SK-N-SH (cell line): Measurements from ENCODE around the gene PSME4. TPM values are rescaled to one million over a fixed set of nuclear protein-coding genes. Genes with fewer than 3 reads are reported as not detected.

Source experiments
- CTCF ChIA-PET: fragments of 300-600, 350-600 bp; formaldehyde crosslinking; extraction: SDS; loops from one replicate; lab custom pipeline; 2021; lab: Yijun Ruan, JAX
- POLR2A ChIA-PET: fragments of 350-600 bp; sonication (Branson Sonifier 250); formaldehyde crosslinking; extraction: SDS; loops from one replicate; lab custom pipeline; 2020; ENCODE audit warnings: antibody characterized with exemption, inconsistent platforms; lab: Yijun Ruan, JAX
- DNase-seq: peaks from one replicate; pipeline ENCODE4 v3.0.0; 2012
- H2AFZ ChIP-seq: fragments of 200-600 bp; sonication (generic); 2 replicates; pipeline ENCODE4 v1.8.1; 2016; ENCODE audit warnings: antibody characterized with exemption, mild to moderate bottlenecking, low read depth
- H3F3A ChIP-seq: fragments of 200-600 bp; sonication (generic); replicated peaks from 2 replicates; pipeline ENCODE3; 2016; ENCODE audit warnings: antibody characterized with exemption, mild to moderate bottlenecking; ENCODE audit not compliant: insufficient read depth
- H3K27ac ChIP-seq, 2 experiments: fragments of 200-500 bp in 1 of 2; fragments of 200-600 bp in 1 of 2; sonication (Bioruptor generic) in 1 of 2; sonication (generic), shearing (Covaris generic) in 1 of 2; 2 replicates each; pipeline versions ENCODE4 v1.5.1 to v1.6.1; 2014 to 2016; ENCODE audit warnings: low read depth in 2 of 2, inconsistent platforms in 1 of 2, low read length in 1 of 2, mild to moderate bottlenecking in 1 of 2, mixed read lengths in 1 of 2
- H3K27me3 ChIP-seq: fragments of 200-600 bp; sonication (generic), shearing (Covaris generic); 2 replicates; pipeline ENCODE4 v1.6.1; 2016; ENCODE audit warnings: mixed run types; ENCODE audit not compliant: insufficient read depth
- H3K36me3 ChIP-seq, 2 experiments: fragments of 200-500 bp in 1 of 2; fragments of 200-600 bp in 1 of 2; sonication (Bioruptor generic) in 1 of 2; sonication (generic) in 1 of 2; replicated peaks in 1 of 2; 2 replicates each; pipeline versions ENCODE3 to v1.5.1; 2014 to 2016; ENCODE audit warnings: low read length in 1 of 2, mild to moderate bottlenecking in 1 of 2; ENCODE audit not compliant: insufficient read depth in 2 of 2, control insufficient read depth in 1 of 2
- H3K4me1 ChIP-seq, 2 experiments: fragments of 200-500 bp in 1 of 2; fragments of 200-600 bp in 1 of 2; sonication (Bioruptor generic) in 1 of 2; sonication (generic), shearing (Covaris generic) in 1 of 2; 2 replicates each; pipeline versions ENCODE4 v1.5.1 to v1.6.1; 2014 to 2016; ENCODE audit warnings: low read depth in 1 of 2, low read length in 1 of 2, mixed run types in 1 of 2; ENCODE audit not compliant: insufficient read depth in 2 of 2, control insufficient read depth in 1 of 2
- H3K4me2 ChIP-seq: fragments of 200-600 bp; sonication (generic), shearing (Covaris generic); 2 replicates; pipeline ENCODE4 v1.6.1; 2017; ENCODE audit warnings: mixed run types
- H3K4me3 ChIP-seq, 2 experiments: fragments of 200-500 bp in 1 of 2; fragments of 200-600 bp in 1 of 2; sonication (Bioruptor generic) in 1 of 2; sonication (generic), shearing (Covaris generic) in 1 of 2; 2 replicates each; pipeline versions ENCODE4 v1.5.1 to v1.8.1; 2014 to 2016; ENCODE audit warnings: low read depth in 2 of 2, inconsistent platforms in 1 of 2, low read length in 1 of 2, mild to moderate bottlenecking in 1 of 2, mixed read lengths in 1 of 2, moderate library complexity in 1 of 2
- H3K79me2 ChIP-seq: fragments of 200-600 bp; sonication (generic); 2 replicates; pipeline ENCODE4 v1.8.1; 2017; ENCODE audit warnings: mild to moderate bottlenecking; ENCODE audit not compliant: insufficient read depth
- H3K9ac ChIP-seq: fragments of 200-600 bp; sonication (generic); 2 replicates; pipeline ENCODE4 v1.6.1; 2017; ENCODE audit warnings: mixed run types
- H3K9me2 ChIP-seq: fragments of 200-600 bp; sonication (generic); 2 replicates; pipeline ENCODE4 v1.6.1; 2017; ENCODE audit warnings: mixed run types
- H3K9me3 ChIP-seq: fragments of 200-600 bp; sonication (generic); 2 replicates; pipeline ENCODE4 v1.6.1; 2017; ENCODE audit warnings: mixed run types, mild to moderate bottlenecking, moderate library complexity
- H4K20me1 ChIP-seq: fragments of 200-600 bp; sonication (generic); 2 replicates; pipeline ENCODE4 v1.6.1; 2017; ENCODE audit warnings: mild to moderate bottlenecking, mixed run types; ENCODE audit not compliant: insufficient read depth
- CHD2 ChIP-seq: fragments of 150-350 bp; IDR thresholded peaks from 2 replicates; pipeline ENCODE4 v1.6.1; 2018; ENCODE audit warnings: low read length; ENCODE audit not compliant: partially characterized antibody
- ELF1 ChIP-seq: IDR thresholded peaks from 2 replicates; pipeline ENCODE4 v1.4.0; 2012
- EZH2phosphoT487 ChIP-seq: fragments of 200-600 bp; sonication (generic); IDR thresholded peaks from 2 replicates; pipeline ENCODE4 v1.6.1; 2017; ENCODE audit warnings: low read depth, mixed run types, mild to moderate bottlenecking, antibody characterized with exemption, moderate library complexity, borderline replicate concordance
- FOXM1 ChIP-seq: IDR thresholded peaks from 2 replicates; pipeline ENCODE4 v1.4.0; 2012; ENCODE audit warnings: low read depth, mild to moderate bottlenecking
- GATA2 ChIP-seq: sonication (generic); formaldehyde crosslinking; IDR thresholded peaks from 2 replicates; pipeline ENCODE4 v1.5.0; 2020; ENCODE audit warnings: mild to moderate bottlenecking, missing genetic modification reagents
- IRF3 ChIP-seq: fragments of 150-350 bp; IDR thresholded peaks from 2 replicates; pipeline ENCODE4 v1.6.1; 2016; ENCODE audit warnings: mild to moderate bottlenecking, low read depth, low read length
- MAX ChIP-seq: IDR thresholded peaks from 2 replicates; pipeline ENCODE4 v1.4.0; 2012; ENCODE audit warnings: low read depth
- MXI1 ChIP-seq: IDR thresholded peaks from 2 replicates; pipeline ENCODE4 v1.6.1; 2012; ENCODE audit warnings: mild to moderate bottlenecking, low read depth, low read length, improper control_type of control experiment
- NRF1 ChIP-seq: IDR thresholded peaks from 2 replicates; pipeline ENCODE4 v1.6.1; 2012; ENCODE audit warnings: low read depth, mild to moderate bottlenecking, low read length
- RFX5 ChIP-seq: IDR thresholded peaks from 2 replicates; pipeline ENCODE4 v1.6.1; 2012; ENCODE audit warnings: mild to moderate bottlenecking, improper control_type of control experiment, low read length
- SMC3 ChIP-seq: IDR thresholded peaks from 2 replicates; pipeline ENCODE4 v1.6.1; 2012; ENCODE audit warnings: low read depth, low read length, improper control_type of control experiment
- TAF1 ChIP-seq: IDR thresholded peaks from 2 replicates; pipeline ENCODE4 v1.6.1; 2012; ENCODE audit warnings: low read depth, mild to moderate bottlenecking, low read length, moderate library complexity, borderline replicate concordance
- USF1 ChIP-seq: IDR thresholded peaks from 2 replicates; pipeline ENCODE4 v1.4.0; 2012; ENCODE audit warnings: low read depth, borderline replicate concordance
- USF2 ChIP-seq: fragments of 150-350 bp; IDR thresholded peaks from 2 replicates; pipeline ENCODE4 v1.6.1; 2017; ENCODE audit warnings: antibody characterized with exemption, low read length, low read depth, borderline replicate concordance
- YY1 ChIP-seq: IDR thresholded peaks from 2 replicates; pipeline ENCODE4 v1.4.0; 2012; ENCODE audit warnings: low read depth, mild to moderate bottlenecking
- ZBTB33 ChIP-seq: IDR thresholded peaks from 2 replicates; pipeline ENCODE4 v1.4.0; 2012; ENCODE audit warnings: low read depth, borderline replicate concordance
- WGBS: methylation state at CpG from one replicate; pipeline ENCODE4 v1.1.6; 2017; ENCODE audit warnings: low lambda C conversion rate; 5-methylcytosine and 5-hydroxymethylcytosine counted together
- polyA plus RNA-seq, 3 experiments: library from polyadenylated mRNA; depleted of rRNA; stranded (reverse); fragments of >200 nt; gene quantifications; 2 replicates each; pipeline ENCODE4 v1.2.3, GENCODE V29; 2012

The PSME4 gene
- polyA plus RNA-seq, 1 of the 3 experiments (the other 2 are of a cell fraction), result 12.8 TPM

- ChIA-PET POLR2A (no interaction called here), CTCF (no interaction called here)
- TF ChIP-seq EZH2phosphoT487 (no peak), MAX (no peak), ELF1 (no peak), USF1 (no peak), RFX5 (no peak), YY1 (no peak), NRF1 (no peak), FOXM1 (no peak), USF2 (no peak), CHD2 (no peak), MXI1 (no peak), IRF3 (no peak)
- no peaks in the 10 kb centered on the region for H3K9me2 ChIP-seq
- H3K27me3 ChIP-seq, result no peaks in the 10 kb centered on the region
- peaks cover 5 to 18% of the 10 kb centered on the region in 2 experiments for H3K36me3 ChIP-seq
- H3K9ac ChIP-seq, result no peak overlapping the region
- H3K9me3 ChIP-seq, result no peaks in the 10 kb centered on the region
- no peaks in the 10 kb centered on the region for H3K4me1 ChIP-seq
- no peak for DNase-seq
- no peak overlapping the region for H2AFZ ChIP-seq
- WGBS, result 99% methylated on average over 2 of the region's 2 CpGs
- no peaks in the 10 kb centered on the region for H3F3A ChIP-seq
- H3K79me2 ChIP-seq, result 0 out of 2 replicates have a peak, but pooled peaks cover 4% of the 10 kb centered on the region
- no peak overlapping the region for H3K27ac ChIP-seq
- no peak overlapping the region for H3K4me2 ChIP-seq
- H4K20me1 ChIP-seq, result no peaks in the 10 kb centered on the region
- no peak overlapping the region for H3K4me3 ChIP-seq
These were observed 122.7 kb downstream of the PSME4 start for GRCh38 chr2:53848062-53848461.

GRCh38 chr2:53843595-53843994 lies 127.2 kb downstream of the PSME4 start:
- H3K4me1 ChIP-seq, result no peaks in the 10 kb centered on the region

More at GRCh38 chr2:53843595-53843994, 127.2 kb downstream of the PSME4 start:
- Histone ChIP-seq H3K9me2 (no peaks in the 10 kb centered on the region), H3K79me2 (no peaks in the 10 kb centered on the region), H3F3A (peaks cover 3% of the 10 kb centered on the region), H3K36me3 (peaks cover 0 to 4% of the 10 kb centered on the region in 2 experiments), H3K4me2 (no peak overlapping the region), H2AFZ (no peak overlapping the region), H3K9me3 (no peaks in the 10 kb centered on the region), H3K27ac (no peak overlapping the region), H3K4me3 (no peak overlapping the region), H3K27me3 (no peaks in the 10 kb centered on the region), H3K9ac (no peak overlapping the region), H4K20me1 (no peaks in the 10 kb centered on the region)
- CTCF ChIA-PET, result no interaction called here
- no peak for DNase-seq
- POLR2A ChIA-PET, result no interaction called here
- TF ChIP-seq TAF1, result no peak
- TF ChIP-seq MAX, result no peak
- TF ChIP-seq FOXM1, result no peak
- no peak for TF ChIP-seq SMC3
- no peak for TF ChIP-seq GATA2
- no peak for TF ChIP-seq ZBTB33
- no peak for TF ChIP-seq CHD2
- WGBS, result 71% methylated on average over 2 of the region's 2 CpGs
